NB4 (cell line): Measurements from ENCODE around the gene DSTYK.

ENCODE experiments used
- CTCF ChIP-seq: IDR thresholded peaks from one replicate; pipeline ENCODE4 v1.5.1; 2012; ENCODE audit warnings: low read depth, low read length
- MAX ChIP-seq: IDR thresholded peaks from 2 replicates; pipeline ENCODE4 v1.6.1; 2011; ENCODE audit warnings: low read depth, low read length
- MYC ChIP-seq: IDR thresholded peaks from 2 replicates; pipeline ENCODE4 v1.6.1; 2011; ENCODE audit warnings: low read depth, low read length
- POLR2A ChIP-seq: IDR thresholded peaks from 2 replicates; pipeline ENCODE4 v1.6.1; 2011; ENCODE audit warnings: mild to moderate bottlenecking; ENCODE audit not compliant: insufficient read length; ENCODE audit errors: extremely low read depth

DNA sequence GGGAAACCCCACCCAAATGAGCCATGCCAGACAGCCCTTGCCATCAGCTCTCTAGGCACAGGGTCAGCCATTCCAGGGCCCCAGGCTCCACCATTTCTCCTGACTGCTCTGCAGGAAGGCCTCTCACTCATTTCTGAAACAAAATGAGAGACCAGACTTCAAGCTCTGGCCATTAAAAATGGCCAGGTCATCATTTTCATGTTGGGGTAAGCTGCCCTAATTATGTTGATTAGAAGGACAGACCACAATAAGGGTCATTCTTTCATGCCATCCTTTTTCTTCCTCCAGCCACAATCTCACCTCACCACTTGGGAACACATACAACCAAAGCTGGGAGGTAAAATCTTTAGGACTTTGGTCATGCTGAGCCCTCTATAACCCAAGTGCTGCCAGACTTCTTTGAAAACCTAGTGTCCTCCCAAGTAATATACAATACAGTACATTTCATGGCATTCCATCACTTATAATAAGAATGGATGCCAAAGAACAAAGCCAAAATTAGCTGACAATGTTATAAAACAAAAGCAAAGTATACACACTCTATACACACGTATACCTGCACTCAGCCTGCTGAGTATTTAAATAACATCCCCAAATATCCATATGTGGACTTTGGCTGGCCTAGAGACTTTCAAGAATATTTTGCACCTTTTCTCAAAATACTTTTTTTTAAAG is 67.3 kb downstream of the DSTYK start:
- no peak for TF ChIP-seq CTCF
- TF ChIP-seq MAX: no peak
- no peak for TF ChIP-seq POLR2A
- TF ChIP-seq MYC: no peak
